ENCODE results near the gene ORC1.

The ORC1 gene

DNA sequence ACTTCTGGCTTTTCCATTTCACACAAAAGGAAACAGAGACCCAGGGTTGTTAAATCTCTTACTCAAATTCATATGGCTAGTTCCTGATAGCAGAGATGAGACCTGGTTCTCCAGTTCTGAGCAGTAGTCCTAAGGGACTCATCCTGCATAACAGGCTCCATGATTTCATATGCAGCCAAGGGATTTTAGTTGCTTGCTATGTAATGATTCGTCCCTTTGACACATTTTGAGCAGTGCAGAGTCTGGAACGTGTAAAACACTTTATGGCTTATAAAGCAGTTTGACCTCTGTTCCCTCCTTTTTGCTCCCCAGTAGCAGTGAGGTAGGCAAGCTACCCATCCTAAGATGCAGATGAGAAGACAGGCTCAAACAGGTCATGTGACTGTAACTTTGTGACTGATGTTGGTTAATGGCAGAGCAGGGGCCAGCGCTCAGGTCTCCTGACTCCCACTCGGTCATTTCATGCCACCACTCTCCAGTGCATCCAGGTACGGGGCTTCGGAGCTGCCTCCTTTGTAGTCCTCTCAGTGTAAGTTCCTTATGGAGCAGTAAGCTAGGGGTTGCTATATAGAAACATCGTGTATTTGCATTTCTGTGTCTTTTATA, 62.5 kb downstream of the ORC1 start:
- DNase-seq = no peak

- no peak for DNase-seq
These were observed 66.8 kb downstream of the ORC1 start for GRCh38 chr1:52337439-52337838.

GRCh38 chr1:52334906-52335528, 69.2 kb downstream of the ORC1 start:
- DNase-seq = no peak

DNA sequence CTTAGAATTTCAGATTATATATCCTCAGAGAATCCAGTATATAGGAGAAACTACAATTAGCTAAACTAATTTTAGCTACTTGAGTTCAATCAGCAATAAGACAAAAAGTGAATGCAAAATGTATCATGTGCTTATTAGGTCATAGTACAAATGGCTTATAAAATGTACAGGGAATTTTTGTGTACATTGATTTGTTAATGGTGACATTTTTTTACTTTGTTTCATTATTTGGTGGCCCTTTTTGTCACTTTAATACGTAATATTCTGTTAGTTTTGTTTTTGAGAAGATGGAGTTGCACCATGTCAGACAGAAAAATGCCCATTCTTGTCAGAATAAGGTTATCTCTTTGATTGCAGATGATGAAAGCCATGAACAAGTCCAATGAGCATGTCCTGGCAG, 71.8 kb downstream of the ORC1 start:
- peak; percentile 63 for DNase-seq

- DNase-seq = no peak
These were observed 75.6 kb downstream of the ORC1 start for GRCh38 chr1:52328615-52329014.

- no peak for DNase-seq
These were observed 78.4 kb downstream of the ORC1 start for GRCh38 chr1:52325786-52326185.

DNA sequence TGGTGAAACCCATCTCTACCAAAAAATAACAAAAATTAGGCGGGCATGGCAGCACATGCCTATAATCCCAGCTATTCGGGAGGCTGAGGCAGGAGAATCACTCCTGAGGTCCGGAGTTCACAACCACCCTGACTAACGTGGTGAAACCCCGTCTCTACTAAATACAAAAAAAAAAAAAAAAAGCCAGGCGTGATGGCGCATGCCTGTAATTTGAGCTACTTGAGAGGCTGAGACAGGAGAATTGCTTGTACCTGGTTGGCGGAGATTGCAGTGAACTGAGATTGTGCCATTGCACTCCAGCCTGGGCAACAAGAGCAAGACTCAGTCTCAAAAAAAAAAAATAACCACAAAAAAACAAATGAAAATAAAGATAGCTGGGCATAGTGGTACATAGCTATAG, 80.5 kb downstream of the ORC1 start:
- no peak for DNase-seq
